SU-DHL-6 (cell line): ENCODE data around the gene TREX2.

ENCODE experiments used
- EZH2phosphoT487 ChIP-seq: fragments of 200-600 bp; sonication (generic), shearing (Covaris generic); conservative IDR thresholded peaks from 2 replicates; pipeline ENCODE4 v1.6.1; 2018; ENCODE audit warnings: mild to moderate bottlenecking, antibody characterized with exemption, low read length, moderate library complexity, mixed read lengths
- TF ChIP-seq, protein P1 (sequence below): fragments of 200-600 bp; sonication (generic); IDR thresholded peaks from one replicate; pipeline ENCODE4 v1.5.1; 2017; ENCODE audit warnings: antibody characterized with exemption, mild to moderate bottlenecking, low read length, moderate library complexity; ENCODE audit not compliant: insufficient read depth, poor library complexity, severe bottlenecking

DNA sequence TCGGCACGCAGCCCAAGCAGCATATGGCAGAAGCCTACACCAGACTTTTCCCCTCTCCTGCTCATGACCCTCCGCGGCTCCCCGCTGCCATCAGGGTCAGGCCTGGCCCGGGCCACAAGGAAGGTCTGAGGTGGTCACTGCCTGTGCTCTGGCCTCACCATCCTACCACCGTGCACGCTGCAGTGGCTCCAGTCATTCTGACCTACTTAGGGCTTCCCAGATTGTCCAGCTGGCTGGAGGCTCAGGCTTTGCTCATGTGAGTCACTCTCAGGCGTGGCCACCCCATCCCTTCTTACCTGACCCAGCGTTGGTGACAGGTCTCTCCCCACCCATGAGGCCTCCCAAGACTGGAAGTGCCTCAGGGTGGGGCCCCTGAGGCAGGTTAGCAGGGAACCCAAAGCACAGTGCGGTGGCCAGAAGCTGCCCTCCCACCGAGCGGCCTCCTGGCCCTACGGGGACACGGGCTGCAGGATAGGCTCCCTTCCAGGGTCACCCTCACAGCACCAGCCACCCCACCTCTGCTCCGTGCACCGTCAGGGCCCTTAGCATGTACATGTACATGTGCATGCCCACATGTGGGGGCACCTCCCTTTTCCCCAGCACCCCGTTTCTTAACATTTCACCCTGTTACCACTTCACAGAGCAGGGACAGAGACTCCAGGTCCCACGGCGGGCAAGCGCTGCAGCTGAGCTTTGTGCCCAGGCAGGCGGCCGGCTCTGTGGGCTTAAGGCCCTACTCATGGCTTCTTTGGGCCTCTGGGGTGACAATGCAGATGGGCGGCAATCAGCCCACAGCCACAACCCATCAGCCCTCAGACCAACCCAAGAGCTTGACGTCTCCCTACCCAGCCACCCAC lies 2.2 kb downstream of the TREX2 start:
- TF ChIP-seq, protein P1, sequence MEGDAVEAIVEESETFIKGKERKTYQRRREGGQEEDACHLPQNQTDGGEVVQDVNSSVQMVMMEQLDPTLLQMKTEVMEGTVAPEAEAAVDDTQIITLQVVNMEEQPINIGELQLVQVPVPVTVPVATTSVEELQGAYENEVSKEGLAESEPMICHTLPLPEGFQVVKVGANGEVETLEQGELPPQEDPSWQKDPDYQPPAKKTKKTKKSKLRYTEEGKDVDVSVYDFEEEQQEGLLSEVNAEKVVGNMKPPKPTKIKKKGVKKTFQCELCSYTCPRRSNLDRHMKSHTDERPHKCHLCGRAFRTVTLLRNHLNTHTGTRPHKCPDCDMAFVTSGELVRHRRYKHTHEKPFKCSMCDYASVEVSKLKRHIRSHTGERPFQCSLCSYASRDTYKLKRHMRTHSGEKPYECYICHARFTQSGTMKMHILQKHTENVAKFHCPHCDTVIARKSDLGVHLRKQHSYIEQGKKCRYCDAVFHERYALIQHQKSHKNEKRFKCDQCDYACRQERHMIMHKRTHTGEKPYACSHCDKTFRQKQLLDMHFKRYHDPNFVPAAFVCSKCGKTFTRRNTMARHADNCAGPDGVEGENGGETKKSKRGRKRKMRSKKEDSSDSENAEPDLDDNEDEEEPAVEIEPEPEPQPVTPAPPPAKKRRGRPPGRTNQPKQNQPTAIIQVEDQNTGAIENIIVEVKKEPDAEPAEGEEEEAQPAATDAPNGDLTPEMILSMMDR, result no peak
- no peak for TF ChIP-seq EZH2phosphoT487
